ENCODE results near the gene TWF2. TPM values are rescaled to one million over a fixed set of nuclear protein-coding genes. Genes with fewer than 3 reads are reported as not detected.

The TWF2 gene
- total and polyA plus RNA-seq, 10 of the 15 experiments (the other 5 are each of a cell fraction or from before 2014, with no cell fraction given): 0.16 to 106 (median 68.5) TPM

DNA sequence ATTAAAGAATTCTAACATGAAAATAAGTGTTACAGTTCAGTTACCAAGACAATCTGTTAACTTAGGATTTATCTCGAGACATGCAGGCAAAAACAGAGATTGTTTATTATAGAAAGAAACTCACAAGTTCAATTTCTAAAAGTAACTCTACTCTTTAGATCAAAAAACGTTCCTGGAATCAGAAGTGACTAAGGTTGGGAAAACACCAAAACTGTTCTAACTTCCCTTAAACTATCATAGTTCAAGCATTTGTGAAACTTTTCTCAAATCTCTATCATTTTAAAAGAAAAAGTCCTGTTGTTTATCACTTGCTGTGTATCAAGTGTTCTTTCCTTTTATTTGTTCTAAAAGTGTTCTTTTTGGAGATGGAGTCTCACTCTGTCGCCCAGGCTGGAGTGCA, 30.8 kb upstream of the TWF2 start:
- Histone ChIP-seq H4K20me1 (ENCODE audit: control insufficient read depth, insufficient read depth) (no peaks in the 10 kb centered on the region), H3K36me3 (ENCODE audit: control insufficient read depth in 2 of 2, insufficient read depth in 2 of 2, low read length in 1 of 2) (peaks cover 11 to 32% of the 10 kb centered on the region in 2 experiments), H3K27me3 (replicated peaks in 1 of 2; ENCODE audit: control insufficient read depth in 2 of 2, insufficient read depth in 2 of 2, low read length in 1 of 2) (no peaks in the 10 kb centered on the region), H3K9ac (ENCODE audit: control insufficient read depth, insufficient read depth, low read length) (no peak overlapping the region), H3K4me1 (ENCODE audit: control insufficient read depth, insufficient read depth, low read length) (peaks cover 10% of the 10 kb centered on the region), H3K79me2 (ENCODE audit: control insufficient read depth, insufficient read depth, low read length) (peaks cover 66% of the 10 kb centered on the region), H3K4me2 (ENCODE audit: control insufficient read depth, insufficient read depth) (no peak overlapping the region), H3K27ac (ENCODE audit: control insufficient read depth, insufficient read depth) (no peak overlapping the region), H2AFZ (ENCODE audit: control insufficient read depth, low read depth, low read length) (no peak overlapping the region), H3K9me3 (replicated peaks; ENCODE audit: control insufficient read depth, insufficient read depth, low read length) (no peaks in the 10 kb centered on the region), H3K4me3 (no peak overlapping the region)
- CTCF ChIA-PET: no interaction called here
- ATAC-seq (no peak), FAIRE-seq (no peak), DNase-seq (ENCODE audit: low read depth, low spot score) (no peak)
- WGBS (ENCODE audit: insufficient coverage, insufficient replicate concordance, low lambda C conversion rate, missing lambda C conversion rate): 41% methylated on average over 3 of the region's 3 CpGs
- POLR2A ChIA-PET: interaction anchor here (1.3 kb wide), 1 partner anchor 23 kb away, joined by 3 read pairs; no protein-coding TSS in a partner anchor
- SMC1A ChIA-PET (ENCODE audit: uncharacterized antibody, unreplicated experiment): interaction anchor here (0.6 to 2.8 kb wide), 3 partner anchors 17 to 66 kb away, joined by 3 to 8 read pairs (median 3); no protein-coding TSS in a partner anchor
- no TSS peak for BruUV-seq (replicated peaks)
- in situ Hi-C loops (cut with MboI) (no loop called here), intact Hi-C loops (cut with micrococcal nuclease; ENCODE audit: unreplicated experiment) (no loop called here)
- TF ChIP-seq ZZZ3 (IDR thresholded peaks at IDR 0.05; ENCODE audit: control insufficient read depth, insufficient read length, low read depth): no peak
- no peak for TF ChIP-seq ATF7 (IDR thresholded peaks at IDR 0.05; ENCODE audit: low read depth)
- TF ChIP-seq PRDM15 (CRISPR knock-in tag; IDR thresholded peaks at IDR 0.05): no peak
- TF ChIP-seq ZNF274 (IDR thresholded peaks at IDR 0.05; ENCODE audit: insufficient read depth, insufficient read length): no peak
- TF ChIP-seq SIX5 (IDR thresholded peaks at IDR 0.05; ENCODE audit: low read depth, low read length, severe bottlenecking): no peak
- no peak for TF ChIP-seq MEF2B (IDR thresholded peaks at IDR 0.05; ENCODE audit: partially characterized antibody, poor library complexity, severe bottlenecking)
- TF ChIP-seq CUX1 (IDR thresholded peaks at IDR 0.05; ENCODE audit: insufficient replicate concordance, low read depth, low read length): no peak
- TF ChIP-seq USF1 (IDR thresholded peaks at IDR 0.05; ENCODE audit: borderline replicate concordance, extremely low read length, insufficient read depth, low read depth, low read length): no peak
- TF ChIP-seq EED (IDR thresholded peaks at IDR 0.05; ENCODE audit: low read depth): no peak
- RAD21 ChIA-PET (ENCODE audit: unreplicated experiment): interaction anchor here (1.5 kb wide), 1 partner anchor 29 kb away, joined by 4 read pairs; no protein-coding TSS in a partner anchor

All from GM12878 (cell line).